K562 (cell line): Measurements from ENCODE around the gene ITGA3. TPM values are rescaled to one million over a fixed set of nuclear protein-coding genes. Genes with fewer than 3 reads are reported as not detected.

Experiments
- ATF1 ChIP-seq, 2 experiments: fragments of 450-650 bp in 1 of 2; IDR thresholded peaks; 2 replicates each; pipeline ENCODE4 v1.6.1; 2016; ENCODE audit warnings: missing compliant biosample characterization in 1 of 2, missing genetic modification characterization in 1 of 2
- BRD9 ChIP-seq: fragments of 450-650 bp; IDR thresholded peaks from 2 replicates; pipeline ENCODE4 v1.6.1; 2018; ENCODE audit warnings: low read depth; ENCODE audit not compliant: partially characterized antibody
- CXXC5 ChIP-seq: fragments of 250-450 bp; sonication (Bioruptor Pico); IDR thresholded peaks from 2 replicates; pipeline ENCODE4 v1.8.0; 2022; ENCODE audit warnings: inconsistent platforms, mild to moderate bottlenecking, moderate library complexity
- EP400 ChIP-seq: fragments of 450-650 bp; IDR thresholded peaks from 2 replicates; pipeline ENCODE4 v1.6.1; 2017; ENCODE audit warnings: antibody characterized with exemption, mild to moderate bottlenecking, moderate library complexity
- FOXK1 ChIP-seq: sonication (generic); formaldehyde crosslinking; IDR thresholded peaks from 2 replicates; pipeline ENCODE4 v1.8.0; 2022; ENCODE audit warnings: missing genetic modification reagents, mild to moderate bottlenecking, borderline replicate concordance
- HDAC8 ChIP-seq: fragments of 450-650 bp; IDR thresholded peaks from 2 replicates; pipeline ENCODE4 v1.6.1; 2016; ENCODE audit warnings: mild to moderate bottlenecking, missing genetic modification characterization, moderate library complexity, missing compliant biosample characterization
- HDGF ChIP-seq: fragments of 450-650 bp; IDR thresholded peaks from 2 replicates; pipeline ENCODE4 v1.6.1; 2016
- KLF16 ChIP-seq: IDR thresholded peaks from 2 replicates; pipeline ENCODE4 v1.6.1; 2016; ENCODE audit warnings: antibody characterized with exemption
- RB1 ChIP-seq: fragments of 450-650 bp; IDR thresholded peaks from 2 replicates; pipeline ENCODE4 v1.6.1; 2017; ENCODE audit warnings: low read depth, mild to moderate bottlenecking
- REST ChIP-seq, 2 experiments: fragments of 450-650 bp; formaldehyde crosslinking in 1 of 2; IDR thresholded peaks; 2 replicates each; pipeline versions ENCODE4 v1.4.0 to v1.6.1; 2014 to 2020; ENCODE audit warnings: mild to moderate bottlenecking in 2 of 2, borderline replicate concordance in 1 of 2, low read depth in 1 of 2
- RFX1 ChIP-seq: fragments of 450-650 bp; IDR thresholded peaks from 2 replicates; pipeline ENCODE4 v1.6.1; 2016; ENCODE audit warnings: mild to moderate bottlenecking, moderate library complexity
- TAF9B ChIP-seq: fragments of 450-650 bp; IDR thresholded peaks from 2 replicates; pipeline ENCODE4 v1.6.1; 2018; ENCODE audit warnings: mild to moderate bottlenecking; ENCODE audit not compliant: partially characterized antibody
- TSC22D4 ChIP-seq: fragments of 450-650 bp; IDR thresholded peaks from 2 replicates; pipeline ENCODE4 v1.6.1; 2016; ENCODE audit warnings: missing genetic modification characterization, missing biosample characterization, control low read depth
- ZNF121 ChIP-seq: sonication (generic); formaldehyde crosslinking; conservative IDR thresholded peaks from 2 replicates; pipeline ENCODE4 v1.8.0; 2022; ENCODE audit warnings: missing genetic modification reagents
- ZNF224 ChIP-seq: sonication (generic); formaldehyde crosslinking; IDR thresholded peaks from 2 replicates; pipeline ENCODE4 v1.8.0; 2022; ENCODE audit warnings: mild to moderate bottlenecking, missing genetic modification reagents
- ZNF41 ChIP-seq: fragments of 250-450 bp; sonication (Bioruptor Pico); conservative IDR thresholded peaks from 2 replicates; pipeline ENCODE4 v1.4.0; 2020; ENCODE audit warnings: mild to moderate bottlenecking
- ZNF586 ChIP-seq: fragments of 450-650 bp; formaldehyde crosslinking; conservative IDR thresholded peaks from 2 replicates; pipeline ENCODE4 v1.4.0; 2020; ENCODE audit warnings: mild to moderate bottlenecking, moderate library complexity
- ZNF830 ChIP-seq: fragments of 250-450 bp; sonication (Bioruptor Pico); IDR thresholded peaks from 2 replicates; pipeline ENCODE4 v1.5.0; 2021; ENCODE audit warnings: mild to moderate bottlenecking
- polyA plus RNA-seq, 8 experiments: library from polyadenylated mRNA; depleted of rRNA in 4 of 8; stranded (reverse) in 5 of 8; unstranded in 3 of 8; fragments of >200 nt; fragmentation: Nextera tagmentation in 2 of 8; fragmentation: Illumina TruSeq in 1 of 8; extraction: Ambion mirVana in 2 of 8; extraction: Trizol in 1 of 8; gene quantifications; 2 replicates each; pipeline versions ENCODE4 v1.2.1 to v1.2.3, GENCODE V29; 2011 to 2014; ENCODE audit warnings: inconsistent platforms in 1 of 8, missing spikeins in 1 of 8
- total RNA-seq, 7 experiments: library from RNA; depleted of rRNA in 6 of 7; stranded (reverse); fragments of >200 nt in 6 of 7; fragmentation: Illumina TruSeq in 2 of 7; extraction: Trizol in 2 of 7; gene quantifications; 2 replicates each; pipeline versions ENCODE4 v1.2.1 to v1.2.3, GENCODE V29; 2011 to 2021; ENCODE audit warnings: low replicate concordance in 1 of 7
- TF ChIP-seq, protein P1 (sequence below), 2 experiments: IDR thresholded peaks; 2 replicates each; pipeline ENCODE4 v1.6.1; 2012; ENCODE audit warnings: improper control_type of control experiment in 2 of 2, low read depth in 2 of 2, low read length in 2 of 2, borderline replicate concordance in 1 of 2

ITGA3 gene
- total and polyA plus RNA-seq, 9 of the 15 experiments (the other 6 are each of a cell fraction or from before 2014, with no cell fraction given), result 0.03 to 0.75 (median 0.14) TPM; not detected in 2

DNA sequence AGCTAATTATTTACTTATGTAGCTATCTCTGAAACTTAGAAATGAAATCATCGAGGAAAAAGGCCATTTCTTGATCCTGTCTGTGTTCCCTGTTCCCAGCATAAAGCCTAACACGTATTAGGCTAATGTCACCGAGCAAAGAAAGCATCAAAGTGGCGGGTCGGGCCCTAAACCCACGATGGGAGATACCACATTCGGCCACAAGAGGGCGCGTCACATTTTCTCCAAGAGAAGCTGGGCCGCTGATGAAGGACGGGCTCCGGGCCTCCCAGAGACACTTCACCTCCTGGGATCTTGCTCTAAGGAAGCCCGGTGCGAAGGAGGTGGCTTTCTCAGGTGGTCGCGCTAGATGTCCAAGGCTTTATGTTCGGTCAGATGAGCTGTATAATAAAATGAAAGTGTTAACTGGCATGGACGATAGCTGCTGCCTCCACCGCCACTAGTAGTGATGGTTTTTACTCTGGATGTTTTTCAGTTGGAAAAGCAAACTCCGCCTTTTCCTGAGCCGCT lies 38.4 kb downstream of the ITGA3 start (continued):
- TF ChIP-seq ZNF830 (CRISPR knock-in tag) (no peak), HDAC8 (tag) (no peak), ZNF41 (no peak), TAF9B (no peak), RB1 (peak; percentile 47; the same call in 1 of the 2 replicates), EP400 (no peak), BRD9 (no peak), ZNF121 (CRISPR knock-in tag) (no peak), TSC22D4 (tag) (no peak), KLF16 (peak; percentile 12; the same call in 1 of the 2 replicates), CXXC5 (CRISPR knock-in tag) (no peak), ZNF224 (CRISPR knock-in tag) (no peak), RFX1 (no peak), ZNF586 (CRISPR knock-in tag) (no peak), FOXK1 (no peak), HDGF (no peak), ATF1 (CRISPR knock-in tag; IDR thresholded peaks at IDR 0.05) (no peak), ATF1 (tag; IDR thresholded peaks at IDR 0.05) (no peak), REST (IDR thresholded peaks at IDR 0.05; ENCODE audit: borderline replicate concordance) (peak; percentile 36; the same call in 1 of the 2 replicates), REST (CRISPR knock-in tag; IDR thresholded peaks at IDR 0.05; ENCODE audit: low read depth) (no peak)
- TF ChIP-seq, protein P1, sequence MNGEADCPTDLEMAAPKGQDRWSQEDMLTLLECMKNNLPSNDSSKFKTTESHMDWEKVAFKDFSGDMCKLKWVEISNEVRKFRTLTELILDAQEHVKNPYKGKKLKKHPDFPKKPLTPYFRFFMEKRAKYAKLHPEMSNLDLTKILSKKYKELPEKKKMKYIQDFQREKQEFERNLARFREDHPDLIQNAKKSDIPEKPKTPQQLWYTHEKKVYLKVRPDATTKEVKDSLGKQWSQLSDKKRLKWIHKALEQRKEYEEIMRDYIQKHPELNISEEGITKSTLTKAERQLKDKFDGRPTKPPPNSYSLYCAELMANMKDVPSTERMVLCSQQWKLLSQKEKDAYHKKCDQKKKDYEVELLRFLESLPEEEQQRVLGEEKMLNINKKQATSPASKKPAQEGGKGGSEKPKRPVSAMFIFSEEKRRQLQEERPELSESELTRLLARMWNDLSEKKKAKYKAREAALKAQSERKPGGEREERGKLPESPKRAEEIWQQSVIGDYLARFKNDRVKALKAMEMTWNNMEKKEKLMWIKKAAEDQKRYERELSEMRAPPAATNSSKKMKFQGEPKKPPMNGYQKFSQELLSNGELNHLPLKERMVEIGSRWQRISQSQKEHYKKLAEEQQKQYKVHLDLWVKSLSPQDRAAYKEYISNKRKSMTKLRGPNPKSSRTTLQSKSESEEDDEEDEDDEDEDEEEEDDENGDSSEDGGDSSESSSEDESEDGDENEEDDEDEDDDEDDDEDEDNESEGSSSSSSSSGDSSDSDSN (IDR thresholded peaks at IDR 0.05; ENCODE audit: borderline replicate concordance in 1 of 2, low read depth in 2 of 2, low read length in 2 of 2), result peak in 1 of 2 experiments; percentile 42; a peak in 1 of 4 replicates
